ENCODE data around the gene SLC22A9.
"Not testable (repeated sequence)": the region's sequence is repeated elsewhere in the genome, so short reads cannot be mapped to it uniquely, and the experiment has no call there.

Gene SLC22A9

DNA sequence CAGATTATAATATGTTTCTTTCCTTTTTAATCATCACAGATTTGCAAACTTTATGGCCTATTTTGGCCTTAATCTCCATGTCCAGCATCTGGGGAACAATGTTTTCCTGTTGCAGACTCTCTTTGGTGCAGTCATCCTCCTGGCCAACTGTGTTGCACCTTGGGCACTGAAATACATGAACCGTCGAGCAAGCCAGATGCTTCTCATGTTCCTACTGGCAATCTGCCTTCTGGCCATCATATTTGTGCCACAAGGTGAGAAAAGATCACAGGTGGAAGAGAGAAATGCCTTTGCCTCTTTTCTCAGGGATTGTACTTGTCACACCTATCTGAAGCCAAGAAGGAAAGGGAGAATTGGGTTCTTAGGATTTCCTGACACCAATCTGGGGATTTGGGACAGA is 36.9 kb downstream of the SLC22A9 start:
- TF ChIP-seq ZFX (IDR thresholded peaks at IDR 0.05) = no peak
- TF ChIP-seq, protein P1, sequence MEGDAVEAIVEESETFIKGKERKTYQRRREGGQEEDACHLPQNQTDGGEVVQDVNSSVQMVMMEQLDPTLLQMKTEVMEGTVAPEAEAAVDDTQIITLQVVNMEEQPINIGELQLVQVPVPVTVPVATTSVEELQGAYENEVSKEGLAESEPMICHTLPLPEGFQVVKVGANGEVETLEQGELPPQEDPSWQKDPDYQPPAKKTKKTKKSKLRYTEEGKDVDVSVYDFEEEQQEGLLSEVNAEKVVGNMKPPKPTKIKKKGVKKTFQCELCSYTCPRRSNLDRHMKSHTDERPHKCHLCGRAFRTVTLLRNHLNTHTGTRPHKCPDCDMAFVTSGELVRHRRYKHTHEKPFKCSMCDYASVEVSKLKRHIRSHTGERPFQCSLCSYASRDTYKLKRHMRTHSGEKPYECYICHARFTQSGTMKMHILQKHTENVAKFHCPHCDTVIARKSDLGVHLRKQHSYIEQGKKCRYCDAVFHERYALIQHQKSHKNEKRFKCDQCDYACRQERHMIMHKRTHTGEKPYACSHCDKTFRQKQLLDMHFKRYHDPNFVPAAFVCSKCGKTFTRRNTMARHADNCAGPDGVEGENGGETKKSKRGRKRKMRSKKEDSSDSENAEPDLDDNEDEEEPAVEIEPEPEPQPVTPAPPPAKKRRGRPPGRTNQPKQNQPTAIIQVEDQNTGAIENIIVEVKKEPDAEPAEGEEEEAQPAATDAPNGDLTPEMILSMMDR (conservative IDR thresholded peaks at IDR 0.05) = no peak
- no peak overlapping the region for H3K27ac ChIP-seq

DNA sequence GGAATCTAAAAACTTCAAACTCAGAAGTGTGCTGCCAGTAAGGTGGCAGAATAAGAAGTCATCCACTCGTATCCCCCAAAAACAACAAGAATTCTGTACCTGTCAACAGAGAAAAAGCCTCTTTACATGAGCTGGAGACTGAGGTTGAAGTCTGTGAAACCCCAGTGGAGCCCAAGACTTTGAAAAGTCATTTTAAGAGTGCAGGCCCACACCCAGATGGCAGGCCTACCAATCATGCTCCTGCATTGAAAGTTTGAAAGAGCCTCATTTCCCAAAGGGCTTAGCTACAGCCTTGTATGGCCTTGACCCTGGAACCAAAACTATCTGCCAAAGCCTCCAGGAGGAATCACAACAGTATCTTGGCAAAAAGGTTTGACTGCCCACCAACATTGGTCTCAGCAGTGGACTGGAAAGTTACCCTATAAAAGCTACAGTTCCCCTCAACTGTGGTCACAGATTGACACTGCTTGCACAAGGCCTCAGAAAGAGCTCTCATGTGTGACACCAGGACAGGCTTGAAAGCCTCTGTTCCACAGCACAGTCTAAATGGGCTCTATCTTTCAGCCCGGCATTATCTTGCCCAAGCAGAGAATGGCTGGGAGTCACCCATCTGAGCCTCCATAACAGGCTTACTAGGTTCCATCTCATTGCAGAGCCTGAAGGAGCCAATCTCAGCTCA is 47.7 kb downstream of the SLC22A9 start:
- TF ChIP-seq, protein P1 (conservative IDR thresholded peaks at IDR 0.05) = no peak
- no peak for TF ChIP-seq ZFX (IDR thresholded peaks at IDR 0.05)
- no peak overlapping the region for H3K27ac ChIP-seq

DNA sequence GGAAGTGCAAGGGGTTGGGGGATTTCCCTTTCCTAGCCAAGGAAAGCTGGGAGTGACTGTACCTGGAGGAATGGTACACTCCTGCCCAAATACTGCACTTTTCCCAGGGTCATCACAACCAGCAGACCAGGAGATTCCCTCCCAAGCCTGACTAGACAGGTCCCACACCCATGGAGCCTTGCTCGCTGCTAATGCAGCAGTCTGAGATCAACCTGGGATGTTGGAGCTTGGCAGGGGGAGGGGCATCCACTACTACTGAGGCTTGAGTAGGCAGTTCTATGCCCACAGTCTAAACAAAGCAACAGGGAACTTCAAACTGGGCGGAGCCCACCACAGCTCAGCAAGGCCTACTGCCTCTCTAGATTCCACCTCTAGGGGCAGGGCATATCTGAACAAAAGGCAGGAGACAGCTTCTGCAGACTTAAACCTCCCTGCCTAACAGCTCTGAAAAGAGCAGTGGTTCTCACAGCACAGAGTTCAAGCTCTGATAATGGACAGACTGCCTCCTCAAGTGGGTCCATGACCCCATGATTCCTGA is 58.5 kb downstream of the SLC22A9 start:
- no peak overlapping the region for H3K27ac ChIP-seq
- no peak for TF ChIP-seq ZFX (IDR thresholded peaks at IDR 0.05)
- TF ChIP-seq, protein P1 (conservative IDR thresholded peaks at IDR 0.05) = no peak; the same call in 1 of the 2 replicates

DNA sequence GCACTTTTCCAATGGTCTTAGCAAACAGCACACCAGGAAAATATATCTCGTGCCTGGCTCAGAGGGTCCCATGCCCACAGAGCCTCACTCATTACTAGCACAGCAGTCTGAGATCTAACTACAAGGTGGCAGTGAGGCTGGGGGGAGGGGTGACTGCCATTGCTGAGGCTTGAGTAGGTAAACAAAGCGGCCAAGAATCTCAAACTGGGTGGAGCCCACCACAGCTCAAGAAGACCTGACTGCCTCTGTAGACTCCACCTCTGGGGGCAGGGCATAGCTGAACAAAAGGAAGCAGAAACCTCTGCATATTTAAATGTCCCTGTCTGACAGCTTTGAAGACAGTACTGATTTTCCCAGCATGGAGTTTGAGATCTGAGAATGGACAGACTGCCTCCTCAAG is 61.1 kb downstream of the SLC22A9 start:
- not testable (repeated sequence) for H3K27ac ChIP-seq

DNA sequence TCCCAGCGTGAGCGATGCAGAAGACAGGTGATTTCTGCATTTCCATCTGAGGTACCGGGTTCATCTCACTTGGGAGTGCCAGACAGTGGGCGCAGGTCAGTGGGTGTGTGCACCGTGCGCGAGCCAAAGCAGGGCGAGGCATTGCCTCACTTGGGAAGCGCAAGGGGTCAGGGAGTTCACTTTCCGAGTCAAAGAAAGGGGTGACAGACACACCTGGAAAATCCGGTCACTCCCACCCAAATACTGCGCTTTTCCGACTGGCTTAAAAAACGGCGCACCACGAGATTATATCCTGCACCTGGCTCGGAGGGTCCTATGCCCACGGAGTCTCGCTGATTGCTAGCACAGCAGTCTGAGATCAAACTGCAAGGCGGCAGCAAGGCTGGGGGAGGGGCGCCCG is 65.8 kb downstream of the SLC22A9 start:
- H3K27ac ChIP-seq = not testable (repeated sequence)

DNA sequence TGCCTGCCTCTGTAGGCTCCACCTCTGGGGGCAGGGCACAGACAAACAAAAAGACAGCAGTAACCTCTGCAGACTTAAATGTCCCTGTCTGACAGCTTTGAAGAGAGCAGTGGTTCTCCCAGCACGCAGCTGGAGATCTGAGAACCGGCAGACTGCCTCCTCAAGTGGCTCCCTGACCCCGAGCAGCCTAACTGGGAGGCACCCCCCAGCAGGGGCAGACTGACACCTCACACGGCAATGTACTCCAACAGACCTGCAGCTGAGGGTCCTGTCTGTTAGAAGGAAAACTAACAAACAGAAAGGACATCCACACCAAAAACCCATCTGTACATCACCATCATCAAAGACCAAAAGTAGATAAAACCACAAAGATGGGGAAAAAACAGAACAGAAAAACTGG is 66.2 kb downstream of the SLC22A9 start:
- H3K27ac ChIP-seq = not testable (repeated sequence)

DNA sequence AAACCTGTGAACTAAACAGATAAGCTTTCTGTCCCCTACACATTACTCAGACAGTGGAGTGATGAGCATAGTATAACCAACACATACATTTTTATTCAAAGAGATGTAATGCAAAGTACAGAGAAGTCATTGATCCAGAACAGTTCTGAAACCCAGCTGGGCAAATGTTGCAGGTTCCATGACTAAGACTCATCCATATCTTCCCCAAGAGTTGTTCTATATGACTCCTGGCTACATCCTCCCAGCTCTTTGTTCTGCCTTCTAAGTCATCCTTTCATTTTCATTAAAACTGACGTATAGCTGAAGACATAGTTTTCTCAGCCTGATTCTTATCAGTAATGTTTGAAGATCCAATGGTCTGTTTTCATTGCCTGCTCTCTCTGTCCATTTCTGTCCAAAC is 74.1 kb downstream of the SLC22A9 start:
- TF ChIP-seq ZFX (IDR thresholded peaks at IDR 0.05) = no peak
- TF ChIP-seq, protein P1 (conservative IDR thresholded peaks at IDR 0.05) = no peak
- no peak overlapping the region for H3K27ac ChIP-seq

DNA sequence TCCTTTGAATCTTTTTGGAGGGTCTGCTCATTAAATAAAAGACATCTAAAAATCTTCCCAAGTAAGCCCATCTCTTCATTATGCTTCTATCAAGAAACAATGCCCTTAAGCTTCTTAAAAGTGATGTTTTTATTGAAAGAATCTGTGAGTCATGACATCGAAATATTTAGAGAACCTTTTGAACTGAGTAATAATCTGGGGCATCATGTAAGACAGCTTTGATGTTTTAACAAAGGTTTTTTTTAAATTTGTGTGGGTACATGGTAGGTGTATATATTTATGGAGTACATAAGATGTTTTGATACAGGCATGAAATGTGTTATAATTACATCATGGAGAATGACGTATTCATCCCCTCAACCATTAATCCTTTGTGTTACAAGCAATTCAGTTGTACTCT is 74.6 kb downstream of the SLC22A9 start:
- no peak overlapping the region for H3K27ac ChIP-seq
- no peak for TF ChIP-seq ZFX (IDR thresholded peaks at IDR 0.05)
- TF ChIP-seq, protein P1 (conservative IDR thresholded peaks at IDR 0.05) = no peak

DNA sequence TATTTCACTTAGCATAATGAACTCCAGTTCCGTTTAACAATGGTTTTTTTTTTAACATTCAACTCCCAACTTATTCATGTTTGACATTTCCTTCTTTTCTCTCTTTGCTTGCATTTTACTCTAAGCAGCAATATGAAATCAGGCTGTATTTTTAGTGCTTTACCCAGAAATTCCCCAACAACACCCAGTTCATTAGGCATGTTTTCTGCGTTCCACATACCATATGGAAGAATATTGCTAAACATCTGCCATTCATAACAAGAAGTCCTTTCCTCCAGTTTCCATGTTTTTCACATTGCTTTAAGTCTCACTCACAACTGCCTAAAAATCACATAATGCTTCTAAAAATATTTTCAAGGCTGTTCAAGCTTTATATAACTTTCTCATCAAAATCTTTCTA is 75.5 kb downstream of the SLC22A9 start:
- no peak for TF ChIP-seq ZFX (IDR thresholded peaks at IDR 0.05)
- TF ChIP-seq, protein P1 (conservative IDR thresholded peaks at IDR 0.05) = no peak
- no peak overlapping the region for H3K27ac ChIP-seq

Data from C4-2B (cell line).